Measurements from ENCODE around the gene SLC29A4. TPM values are rescaled to one million over a fixed set of nuclear protein-coding genes. Genes with fewer than 3 reads are reported as not detected.

SLC29A4 gene
- total RNA-seq, 1 donor from 2014 or later: 8.2 TPM

DNA sequence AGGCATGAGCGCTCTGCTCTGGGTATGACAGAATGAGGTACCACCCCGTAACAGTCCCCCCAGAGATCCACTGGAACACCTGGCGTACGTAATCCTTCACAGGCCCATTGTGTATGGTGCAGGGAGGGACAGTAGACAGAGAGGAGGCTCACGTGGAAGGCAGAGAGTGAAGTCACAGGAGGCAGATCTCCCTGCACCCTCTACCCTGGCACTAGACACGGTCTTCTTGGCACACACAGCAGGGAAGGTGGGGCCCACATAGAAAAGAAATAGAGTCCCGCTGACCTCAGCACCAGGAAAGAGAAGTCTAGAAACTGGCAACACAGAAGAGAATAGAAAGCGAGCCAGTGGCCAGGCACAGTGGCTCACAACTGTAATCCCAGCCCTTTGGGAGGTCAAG, 51.9 kb downstream of the SLC29A4 start:
- TF ChIP-seq, protein P1, sequence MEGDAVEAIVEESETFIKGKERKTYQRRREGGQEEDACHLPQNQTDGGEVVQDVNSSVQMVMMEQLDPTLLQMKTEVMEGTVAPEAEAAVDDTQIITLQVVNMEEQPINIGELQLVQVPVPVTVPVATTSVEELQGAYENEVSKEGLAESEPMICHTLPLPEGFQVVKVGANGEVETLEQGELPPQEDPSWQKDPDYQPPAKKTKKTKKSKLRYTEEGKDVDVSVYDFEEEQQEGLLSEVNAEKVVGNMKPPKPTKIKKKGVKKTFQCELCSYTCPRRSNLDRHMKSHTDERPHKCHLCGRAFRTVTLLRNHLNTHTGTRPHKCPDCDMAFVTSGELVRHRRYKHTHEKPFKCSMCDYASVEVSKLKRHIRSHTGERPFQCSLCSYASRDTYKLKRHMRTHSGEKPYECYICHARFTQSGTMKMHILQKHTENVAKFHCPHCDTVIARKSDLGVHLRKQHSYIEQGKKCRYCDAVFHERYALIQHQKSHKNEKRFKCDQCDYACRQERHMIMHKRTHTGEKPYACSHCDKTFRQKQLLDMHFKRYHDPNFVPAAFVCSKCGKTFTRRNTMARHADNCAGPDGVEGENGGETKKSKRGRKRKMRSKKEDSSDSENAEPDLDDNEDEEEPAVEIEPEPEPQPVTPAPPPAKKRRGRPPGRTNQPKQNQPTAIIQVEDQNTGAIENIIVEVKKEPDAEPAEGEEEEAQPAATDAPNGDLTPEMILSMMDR (conservative IDR thresholded peaks at IDR 0.05; ENCODE audit: low read depth, low read length): no peak
- DNase-seq (ENCODE audit: low read depth): no peak
- H3K4me3 ChIP-seq (ENCODE audit: low read depth, low read length): no peak overlapping the region

DNA sequence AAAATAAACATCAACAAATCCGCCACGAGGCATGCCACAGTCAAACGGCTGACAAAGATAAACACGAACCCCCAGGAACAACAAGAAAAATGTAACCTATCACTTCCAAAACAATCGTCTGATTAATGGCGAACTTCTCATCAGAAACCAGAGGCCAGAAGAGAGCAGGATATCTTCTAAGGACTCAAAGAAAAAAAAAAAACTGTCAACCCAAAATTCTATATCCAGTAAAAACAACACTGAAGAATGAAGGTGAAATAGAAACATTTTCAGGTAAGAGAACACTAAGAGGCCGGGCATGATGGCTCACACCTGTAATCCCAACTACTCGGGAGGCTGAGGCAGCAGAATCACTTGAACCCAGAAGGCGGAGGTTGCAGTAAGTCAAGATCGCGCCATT, 54.3 kb downstream of the SLC29A4 start:
- no peak for DNase-seq (ENCODE audit: low read depth)
- H3K4me3 ChIP-seq (ENCODE audit: low read depth, low read length): no peak overlapping the region
- TF ChIP-seq, protein P1 (conservative IDR thresholded peaks at IDR 0.05; ENCODE audit: low read depth, low read length): no peak

DNA sequence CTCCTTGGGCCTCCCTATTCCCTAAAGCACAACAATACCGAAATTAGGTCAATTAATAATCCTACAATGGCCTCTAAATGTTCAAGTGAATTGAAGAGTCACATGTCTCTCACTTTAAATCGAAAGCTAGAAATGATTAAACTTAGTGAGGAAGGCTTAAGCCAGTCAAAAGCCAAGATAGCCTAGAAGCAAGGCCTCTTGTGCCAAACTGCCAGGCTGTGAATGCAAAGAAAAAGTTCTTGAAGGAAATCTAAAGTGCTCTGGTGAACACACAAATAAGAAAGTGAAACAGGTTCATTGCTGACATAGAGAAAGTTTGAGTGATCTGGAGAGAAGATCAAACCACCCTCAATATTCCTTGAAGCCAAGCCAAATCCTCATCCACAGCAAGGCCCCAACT, 57.2 kb downstream of the SLC29A4 start:
- no peak overlapping the region for H3K4me3 ChIP-seq (ENCODE audit: low read depth, low read length)
- DNase-seq (ENCODE audit: low read depth): no peak
- TF ChIP-seq, protein P1 (conservative IDR thresholded peaks at IDR 0.05; ENCODE audit: low read depth, low read length): no peak

DNA sequence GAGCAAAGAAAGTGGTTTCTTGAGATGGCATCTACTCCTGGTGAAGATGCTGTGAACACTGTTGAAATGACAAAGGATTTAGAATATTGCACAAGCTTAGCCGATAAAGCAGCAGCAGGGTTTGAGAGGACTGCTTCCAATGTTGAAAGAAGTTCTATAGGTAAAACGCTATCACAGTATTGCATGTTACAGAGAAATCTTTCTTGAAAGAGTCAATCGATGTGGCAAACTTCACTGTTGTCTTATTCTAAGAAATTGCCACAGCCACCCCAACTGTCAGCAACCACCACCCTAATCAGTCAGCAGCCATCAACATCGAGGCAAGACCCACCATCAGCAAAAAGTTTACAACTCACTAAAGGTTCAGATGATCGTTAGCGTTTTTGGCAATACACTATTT, 59.9 kb downstream of the SLC29A4 start:
- TF ChIP-seq, protein P1 (conservative IDR thresholded peaks at IDR 0.05; ENCODE audit: low read depth, low read length): no peak

DNA sequence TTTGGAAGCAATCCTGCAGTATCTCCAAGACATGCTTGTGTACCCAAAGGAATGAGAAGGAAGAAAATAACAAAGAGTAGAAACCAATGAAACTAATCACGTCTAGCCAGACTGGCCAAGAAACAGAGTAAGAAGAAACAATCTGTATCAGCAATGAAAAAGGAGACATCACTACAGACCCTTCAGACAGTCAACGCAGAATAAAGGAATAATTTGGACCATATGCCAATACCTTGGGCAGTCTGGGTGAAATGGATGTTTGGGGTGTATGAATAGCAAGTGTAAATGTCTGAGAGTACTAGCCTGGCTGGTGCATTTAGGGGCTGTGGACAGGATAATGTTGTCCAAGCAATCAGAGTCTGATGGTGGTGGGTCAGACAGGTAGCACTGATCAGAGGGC, 61.1 kb downstream of the SLC29A4 start:
- no peak for DNase-seq (ENCODE audit: low read depth)
- TF ChIP-seq, protein P1 (conservative IDR thresholded peaks at IDR 0.05; ENCODE audit: low read depth, low read length): no peak
- no peak overlapping the region for H3K4me3 ChIP-seq (ENCODE audit: low read depth, low read length)

More for the DNA sequence above, 59.9 kb downstream of the SLC29A4 start:
- DNase-seq (ENCODE audit: low read depth): no peak
- no peak overlapping the region for H3K4me3 ChIP-seq (ENCODE audit: low read depth, low read length)

DNA sequence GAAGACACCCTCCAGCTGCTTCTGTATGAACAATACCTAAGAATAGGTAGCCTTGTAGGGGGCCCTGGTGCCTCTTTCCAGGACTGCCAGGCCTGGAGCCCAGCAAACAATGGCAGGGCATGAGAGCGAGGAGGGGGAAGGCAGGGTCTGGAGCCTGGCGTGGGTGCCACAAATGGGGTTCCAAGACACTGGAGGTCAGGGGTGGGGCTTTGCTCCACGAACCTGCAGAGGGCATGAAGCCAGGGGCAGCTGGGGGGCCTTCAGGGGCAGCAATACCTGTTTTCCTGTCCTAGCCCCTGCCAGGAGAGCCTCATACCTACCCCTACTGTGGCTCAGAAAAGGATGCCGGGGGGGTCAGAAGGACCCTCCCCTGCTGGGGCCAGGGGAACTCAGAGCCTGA, 61.6 kb downstream of the SLC29A4 start:
- no peak overlapping the region for H3K4me3 ChIP-seq (ENCODE audit: low read depth, low read length)
- TF ChIP-seq, protein P1 (conservative IDR thresholded peaks at IDR 0.05; ENCODE audit: low read depth, low read length): no peak
- DNase-seq (ENCODE audit: low read depth): no peak

DNA sequence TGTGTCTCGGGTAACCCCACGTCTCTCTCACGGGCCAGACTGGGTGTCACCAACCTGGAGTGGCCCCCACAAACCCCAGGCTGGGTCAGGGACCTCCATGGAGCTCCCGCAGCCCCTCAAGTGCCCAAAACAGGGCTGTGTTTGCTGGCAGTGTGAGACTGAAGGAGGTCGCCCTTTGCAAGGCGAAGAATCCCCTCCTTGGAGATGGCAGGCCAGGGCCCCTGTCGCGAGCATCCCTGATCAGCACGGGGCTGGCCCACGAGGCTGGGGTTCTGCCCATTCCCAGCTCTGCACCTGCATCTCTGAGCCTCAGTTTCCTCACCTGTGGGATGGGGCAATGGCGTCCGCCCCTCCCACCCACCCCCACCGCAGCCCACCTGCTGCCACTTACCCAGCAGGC, 62.4 kb downstream of the SLC29A4 start:
- TF ChIP-seq, protein P1 (conservative IDR thresholded peaks at IDR 0.05; ENCODE audit: low read depth, low read length): no peak
- DNase-seq (ENCODE audit: low read depth): no peak
- H3K4me3 ChIP-seq (ENCODE audit: low read depth, low read length): no peak overlapping the region
